Right ventricle myocardium superior (tissue), 1 donor: ENCODE data around the gene CARMIL1. TPM values are rescaled to one million over a fixed set of nuclear protein-coding genes. Genes with fewer than 3 reads are reported as not detected.

Source experiments
- ATAC-seq: fragments of 200-7000 bp; cut with Tn5 transposase; one replicate; pipeline ENCODE4 v1.9.1; 2020; ENCODE audit warnings: mild to moderate bottlenecking; ENCODE audit not compliant: poor library complexity
- DNase-seq: peaks from one replicate; pipeline ENCODE4 v3.0.0-alpha.2; 2020
- intact Hi-C: fragments of 100-400 bp; cut with DNase I; formaldehyde crosslinking; loops from one replicate; pipeline ENCODE4 v1.11.2; 2022
- total RNA-seq: library from RNA; stranded (reverse); fragmentation: NEBNext Ultra II Directional; extraction: Animal tissue kit (Norgen Biotek cat#: 25700); gene quantifications from one replicate; pipeline ENCODE4 v1.2.1, GENCODE V29; 2021
- donor health status: DM: no; HTN: yes; CAD: no; lungs with severe emphysema.

CARMIL1 gene
- total RNA-seq, 1 donor from 2014 or later = 3.4 TPM

GRCh38 chr6:25601800-25602673 is 322.9 kb downstream of the CARMIL1 start:
- ATAC-seq (no peak), DNase-seq (no peak)
- intact Hi-C loops = no loop called here

- ATAC-seq = no peak
These were observed 323.5 kb downstream of the CARMIL1 start for GRCh38 chr6:25602674-25602982.

GRCh38 chr6:25603251-25603650 is 324.1 kb downstream of the CARMIL1 start:
- no peak for ATAC-seq
- DNase-seq = no peak
- intact Hi-C loops = no loop called here

More at GRCh38 chr6:25602674-25602982, 323.5 kb downstream of the CARMIL1 start:
- intact Hi-C loops = no loop called here
- DNase-seq = no peak

DNA sequence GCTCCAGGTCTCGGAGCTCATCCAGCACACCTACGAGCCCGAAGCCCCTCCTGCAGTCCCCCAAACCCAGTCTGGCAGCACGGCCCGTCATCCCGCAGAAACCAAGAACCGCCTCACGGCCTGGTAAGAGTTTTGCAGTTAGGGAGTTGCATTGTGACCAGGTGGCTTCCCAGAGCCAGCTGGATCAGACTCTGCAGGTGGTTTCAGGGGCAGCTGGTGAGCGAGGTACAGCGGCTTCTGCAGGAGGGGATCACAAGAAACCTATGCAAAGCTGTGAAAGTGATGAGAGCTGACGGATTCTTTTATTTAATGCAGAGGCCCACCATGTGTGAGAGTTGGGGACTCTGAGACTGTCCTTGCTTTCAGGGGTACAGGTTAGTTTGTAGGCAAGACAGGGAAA is 327.0 kb downstream of the CARMIL1 start:
- intact Hi-C loops = no loop called here
- no peak for DNase-seq
- ATAC-seq = no peak

GRCh38 chr6:25608558-25609174 is 329.5 kb downstream of the CARMIL1 start:
- intact Hi-C loops = no loop called here
- no peak for ATAC-seq
- DNase-seq = no peak

DNA sequence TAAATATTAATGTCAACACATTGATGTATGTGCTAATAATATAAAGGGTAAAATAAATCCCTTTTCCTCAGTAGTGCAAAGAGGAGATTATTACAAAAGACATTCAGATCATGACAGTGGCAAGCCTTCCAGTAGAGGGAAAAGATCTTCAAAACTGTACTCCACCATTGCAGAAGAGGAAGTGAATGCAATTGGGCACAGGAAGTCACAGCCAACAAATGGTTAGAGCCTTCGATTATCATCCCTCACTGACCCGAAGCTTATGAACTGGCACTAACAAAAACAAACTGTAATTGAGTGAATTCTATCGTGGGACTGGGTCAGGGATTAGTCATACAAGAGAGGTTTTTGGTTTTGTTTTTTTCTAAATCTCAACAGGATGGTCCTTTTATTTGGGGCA is 333.5 kb downstream of the CARMIL1 start:
- DNase-seq = no peak
- intact Hi-C loops = no loop called here
- no peak for ATAC-seq

- no peak for DNase-seq
- intact Hi-C loops = no loop called here
- no peak for ATAC-seq
These were observed 334.2 kb downstream of the CARMIL1 start for GRCh38 chr6:25613415-25613814.

DNA sequence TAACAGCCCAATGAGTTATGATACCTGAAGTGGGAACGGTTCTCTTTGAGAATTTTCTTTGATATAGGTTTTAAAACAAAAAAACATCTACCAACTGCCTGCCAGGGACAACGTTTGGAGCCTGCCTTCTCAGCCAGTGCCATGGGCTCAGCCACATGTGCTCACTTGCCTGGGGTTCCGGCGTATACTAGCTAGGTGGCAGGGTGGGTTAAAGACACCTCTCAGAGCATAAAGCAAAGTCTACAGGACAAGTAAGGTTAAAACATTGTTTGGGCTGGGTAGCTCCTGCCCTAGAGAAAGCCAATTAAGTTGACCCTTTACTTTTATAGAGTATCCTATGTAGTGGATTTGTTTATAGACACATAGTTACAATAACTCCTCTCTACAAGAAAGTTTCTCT is 334.9 kb downstream of the CARMIL1 start:
- intact Hi-C loops = no loop called here
- no peak for DNase-seq
- no peak for ATAC-seq

DNA sequence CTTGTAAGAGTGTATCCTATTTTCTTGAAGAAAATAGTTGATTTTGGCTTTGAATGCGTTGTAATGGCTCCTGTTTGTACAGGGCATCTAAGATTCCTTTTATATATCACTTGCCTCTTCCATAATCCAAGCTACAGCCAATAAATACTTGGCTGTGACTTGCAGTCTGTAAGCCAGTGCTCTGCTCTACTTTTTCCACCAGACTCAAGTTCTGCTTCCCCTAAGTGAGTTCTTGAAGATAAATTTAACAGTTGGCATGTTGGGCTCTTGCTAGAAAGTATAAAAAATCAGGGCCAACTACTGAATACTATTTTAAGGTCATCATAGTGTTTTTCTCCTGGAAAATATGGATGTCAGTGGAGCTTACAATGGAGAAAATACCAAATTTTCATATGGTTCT is 336.3 kb downstream of the CARMIL1 start:
- DNase-seq (no peak), ATAC-seq (no peak)
- intact Hi-C loops = no loop called here

GRCh38 chr6:25617997-25618396 is 338.8 kb downstream of the CARMIL1 start:
- intact Hi-C loops = no loop called here
- ATAC-seq (no peak), DNase-seq (no peak)

GRCh38 chr6:25619217-25619616 is 340.0 kb downstream of the CARMIL1 start:
- intact Hi-C loops = no loop called here
- DNase-seq (no peak), ATAC-seq (no peak)

- DNase-seq (no peak), ATAC-seq (no peak)
- intact Hi-C loops = no loop called here
These were observed 341.2 kb downstream of the CARMIL1 start for GRCh38 chr6:25620391-25620790.

GRCh38 chr6:25623065-25623464 is 343.9 kb downstream of the CARMIL1 start:
- DNase-seq (no peak), ATAC-seq (no peak)
- intact Hi-C loops = no loop called here

DNA sequence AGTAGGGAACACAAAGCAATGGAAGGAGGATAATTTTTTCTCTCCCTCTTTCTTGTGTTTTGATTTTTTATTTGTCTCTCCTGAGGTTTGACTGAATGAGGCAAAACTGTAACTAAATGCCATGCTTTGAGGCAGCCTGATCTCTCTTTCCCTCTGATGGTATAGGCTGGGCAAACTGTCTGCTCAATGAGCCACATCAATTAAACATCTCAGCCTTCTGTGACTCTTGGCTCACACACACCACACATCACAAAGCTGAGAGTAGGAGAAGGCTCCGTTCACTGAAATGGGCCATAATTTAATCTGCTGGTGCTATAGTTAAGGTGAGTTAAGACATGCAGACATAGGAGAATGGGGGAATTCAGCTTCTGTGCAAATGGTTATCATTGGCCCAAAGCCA is 344.7 kb downstream of the CARMIL1 start:
- DNase-seq (no peak), ATAC-seq (no peak)
- intact Hi-C loops = no loop called here

GRCh38 chr6:25627001-25627400 is 347.8 kb downstream of the CARMIL1 start:
- no peak for ATAC-seq
- intact Hi-C loops = no loop called here
- no peak for DNase-seq

DNA sequence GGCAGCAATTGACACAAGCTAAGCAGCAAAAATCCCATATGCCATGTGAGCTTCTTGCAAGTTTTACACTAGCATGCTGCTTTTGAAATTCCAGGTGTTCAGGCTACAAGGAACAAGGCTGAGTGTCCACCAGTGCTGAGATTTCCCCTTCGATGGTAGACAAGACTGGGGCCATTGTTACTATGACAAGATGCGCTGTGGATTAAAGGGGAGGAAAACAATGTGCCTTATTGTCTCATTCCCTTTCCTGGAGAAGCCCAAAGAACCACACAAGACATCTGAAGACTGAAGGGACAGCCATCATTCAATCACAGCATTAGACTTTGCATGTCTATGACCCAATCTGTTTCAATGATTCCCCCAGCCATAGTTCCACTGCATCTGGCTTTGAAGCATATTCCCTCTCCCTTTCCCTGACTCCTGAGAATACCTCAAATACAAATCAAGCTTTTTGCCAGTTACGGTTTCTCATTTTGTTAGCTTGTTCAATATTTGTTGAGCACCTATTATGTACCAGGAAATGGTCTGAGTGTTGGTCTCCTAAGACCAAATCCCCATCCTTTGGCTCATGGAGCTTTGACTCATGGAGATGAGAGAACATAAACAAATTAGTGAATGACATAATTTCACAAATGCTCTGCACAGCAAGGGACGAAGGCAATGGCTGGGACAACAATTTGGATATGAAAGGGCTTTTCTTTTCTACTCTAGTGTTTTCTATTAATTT is 349.5 kb downstream of the CARMIL1 start:
- intact Hi-C loops = no loop called here
- DNase-seq = no peak
- no peak for ATAC-seq

GRCh38 chr6:25629198-25629576 is 350.0 kb downstream of the CARMIL1 start:
- ATAC-seq = no peak
- no peak for DNase-seq
- intact Hi-C loops = no loop called here

DNA sequence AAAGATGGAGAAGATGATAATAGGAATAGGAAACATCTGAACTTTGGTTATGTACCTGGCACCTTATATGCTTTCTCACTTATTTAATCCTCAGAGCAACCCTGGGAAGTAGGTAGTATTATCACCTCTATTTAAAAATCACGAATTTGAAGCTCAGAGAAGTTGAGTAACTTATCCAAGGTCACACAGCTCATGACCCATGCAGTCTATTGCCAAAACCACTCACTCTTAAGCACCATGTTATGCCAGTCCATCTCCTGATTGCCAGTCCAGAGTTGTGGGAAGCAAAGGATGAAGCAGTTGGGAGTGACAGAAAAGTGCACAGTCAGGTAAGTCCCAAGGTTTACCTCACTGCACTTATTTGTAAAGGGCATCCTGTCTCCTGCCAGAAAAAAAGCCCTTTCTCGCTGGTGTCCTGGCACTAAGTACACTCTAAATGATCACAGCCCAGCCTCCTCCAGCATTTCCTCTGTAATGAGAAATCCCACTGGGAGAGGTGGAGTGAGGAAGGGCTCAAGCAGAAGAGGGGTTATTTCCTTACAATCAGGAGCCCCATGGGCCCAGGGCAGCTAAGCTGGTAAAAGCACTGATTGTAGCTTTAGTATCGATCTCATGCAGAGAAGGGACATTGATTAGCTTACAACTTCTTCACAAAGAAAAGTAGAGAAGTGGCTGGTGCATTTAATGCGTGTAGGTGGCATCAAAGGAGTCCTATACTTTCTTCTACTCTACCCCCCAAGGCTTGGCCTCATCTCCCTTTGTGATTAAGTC is 351.5 kb downstream of the CARMIL1 start:
- intact Hi-C loops = no loop called here
- DNase-seq = no peak
- no peak for ATAC-seq

DNA sequence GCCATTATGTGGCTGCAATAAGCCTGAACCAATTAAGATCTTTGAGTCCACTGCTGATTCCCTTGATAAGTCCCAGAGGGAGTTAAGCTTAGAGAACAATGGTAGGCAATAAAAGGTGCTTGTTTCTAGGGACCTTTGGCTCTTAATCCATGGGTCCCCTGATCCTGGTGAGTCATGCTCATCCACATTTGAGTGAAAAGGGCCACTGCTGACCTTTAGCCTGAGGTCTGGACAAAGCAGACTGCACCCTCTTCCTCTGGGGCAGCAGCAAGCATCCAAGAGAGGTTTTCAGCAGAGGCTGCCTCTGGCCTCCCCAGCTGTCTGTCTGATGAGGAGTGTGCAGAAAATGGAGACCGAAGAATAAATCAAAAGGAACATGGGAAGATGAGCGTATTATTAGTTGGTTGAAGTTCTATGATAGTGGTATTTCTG is 356.7 kb downstream of the CARMIL1 start:
- intact Hi-C loops = no loop called here
- DNase-seq (no peak), ATAC-seq (no peak)
